Choroid plexus epithelial cell (primary cell): ENCODE measurements around the gene TIAM2.
"Not testable (repeated sequence)": the region's sequence is repeated elsewhere in the genome, so short reads cannot be mapped to it uniquely, and the experiment has no call there.

Source experiments
- DNase-seq: peaks from one replicate; pipeline ENCODE4 v3.0.0-alpha.2; 2010; ENCODE audit warnings: low read depth
- H3K4me3 ChIP-seq: 2 replicates; pipeline ENCODE4 v1.5.1; 2011; ENCODE audit warnings: low read depth, mild to moderate bottlenecking, control low read depth, low read length, moderate library complexity
- TF ChIP-seq, protein P1 (sequence below): conservative IDR thresholded peaks from 2 replicates; pipeline ENCODE4 v1.5.1; 2011; ENCODE audit warnings: low read depth, mild to moderate bottlenecking, control low read depth, inconsistent platforms, low read length, moderate library complexity

TIAM2 gene

DNA sequence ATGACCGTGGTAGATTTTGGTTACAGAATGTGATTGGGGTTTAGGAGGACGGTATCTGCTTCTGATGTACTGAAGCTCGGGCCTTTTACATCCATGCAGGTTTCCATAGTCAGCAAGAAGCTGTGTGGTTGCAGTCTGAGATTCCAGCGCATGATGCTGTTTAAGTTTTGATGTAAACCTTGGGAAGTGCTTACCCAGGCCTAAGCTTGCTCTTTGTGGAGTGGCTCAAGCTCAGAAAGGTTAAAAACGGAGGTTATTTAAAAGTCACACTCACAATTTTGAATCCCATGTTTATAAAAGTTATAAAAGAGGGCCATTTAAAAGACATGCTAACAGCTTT is 121.4 kb downstream of the TIAM2 start:
- no peak overlapping the region for H3K4me3 ChIP-seq
- TF ChIP-seq, protein P1, sequence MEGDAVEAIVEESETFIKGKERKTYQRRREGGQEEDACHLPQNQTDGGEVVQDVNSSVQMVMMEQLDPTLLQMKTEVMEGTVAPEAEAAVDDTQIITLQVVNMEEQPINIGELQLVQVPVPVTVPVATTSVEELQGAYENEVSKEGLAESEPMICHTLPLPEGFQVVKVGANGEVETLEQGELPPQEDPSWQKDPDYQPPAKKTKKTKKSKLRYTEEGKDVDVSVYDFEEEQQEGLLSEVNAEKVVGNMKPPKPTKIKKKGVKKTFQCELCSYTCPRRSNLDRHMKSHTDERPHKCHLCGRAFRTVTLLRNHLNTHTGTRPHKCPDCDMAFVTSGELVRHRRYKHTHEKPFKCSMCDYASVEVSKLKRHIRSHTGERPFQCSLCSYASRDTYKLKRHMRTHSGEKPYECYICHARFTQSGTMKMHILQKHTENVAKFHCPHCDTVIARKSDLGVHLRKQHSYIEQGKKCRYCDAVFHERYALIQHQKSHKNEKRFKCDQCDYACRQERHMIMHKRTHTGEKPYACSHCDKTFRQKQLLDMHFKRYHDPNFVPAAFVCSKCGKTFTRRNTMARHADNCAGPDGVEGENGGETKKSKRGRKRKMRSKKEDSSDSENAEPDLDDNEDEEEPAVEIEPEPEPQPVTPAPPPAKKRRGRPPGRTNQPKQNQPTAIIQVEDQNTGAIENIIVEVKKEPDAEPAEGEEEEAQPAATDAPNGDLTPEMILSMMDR = no peak
- no peak for DNase-seq

DNA sequence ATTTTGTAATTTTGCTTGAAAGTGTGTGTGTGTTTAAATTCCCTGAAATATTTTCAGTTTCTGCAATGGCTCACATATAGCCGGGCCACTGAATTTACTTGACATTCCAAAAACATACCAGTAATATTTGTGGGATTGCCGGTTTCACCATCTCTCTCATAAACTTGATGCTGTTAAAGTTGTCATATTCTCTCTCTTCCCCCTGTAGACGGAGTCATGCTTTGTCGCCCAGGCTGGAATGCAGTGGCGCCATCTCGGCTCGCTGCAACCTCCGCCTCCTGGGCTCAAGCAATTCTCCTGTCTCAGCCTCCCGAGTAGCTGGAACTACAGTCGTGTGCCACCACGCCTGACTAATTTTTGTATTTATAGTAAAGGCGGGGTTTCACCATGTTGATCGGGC is 122.1 kb downstream of the TIAM2 start:
- H3K4me3 ChIP-seq = no peak overlapping the region
- TF ChIP-seq, protein P1 = peak; percentile 9
- peak; percentile 91 for DNase-seq

DNA sequence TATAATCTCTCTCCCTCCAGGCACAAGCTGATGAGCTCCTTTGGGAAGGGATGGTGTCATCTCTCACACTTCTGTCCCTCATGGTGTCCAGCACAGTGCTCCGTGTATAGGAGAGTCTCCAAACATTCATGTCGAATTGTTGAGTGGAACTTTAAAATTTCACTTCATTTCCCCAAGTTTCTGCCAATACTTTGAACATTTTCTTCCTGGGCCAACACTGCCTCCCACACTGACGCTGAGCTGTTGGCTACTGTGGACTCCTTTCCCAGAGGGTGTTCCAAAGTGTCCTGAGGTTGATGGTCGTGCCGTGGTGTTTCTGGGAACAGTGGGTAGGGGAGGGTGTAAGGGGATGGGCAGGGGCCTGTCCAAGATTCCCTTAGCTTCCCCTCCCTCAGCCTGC is 122.7 kb downstream of the TIAM2 start:
- no peak for DNase-seq
- H3K4me3 ChIP-seq = no peak overlapping the region
- TF ChIP-seq, protein P1 = no peak

DNA sequence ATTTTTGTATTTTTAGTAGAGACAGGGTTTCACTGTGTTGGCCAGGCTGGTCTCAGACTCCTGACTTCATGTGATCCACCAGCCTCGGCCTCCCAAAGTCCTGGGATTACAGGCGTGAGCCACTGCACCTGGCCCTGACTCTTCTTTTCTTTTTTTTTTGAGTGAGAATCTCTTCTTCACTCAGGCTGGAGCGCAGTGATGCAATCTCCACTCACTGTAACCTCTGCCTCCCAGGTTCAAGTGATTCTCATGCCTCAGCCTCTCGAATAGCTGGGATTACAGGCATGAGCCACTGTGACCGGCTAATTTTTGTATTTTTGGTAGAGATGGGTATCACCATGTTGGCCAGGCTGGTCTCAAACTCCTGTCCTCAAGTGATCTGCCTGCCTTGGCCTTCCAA is 124.1 kb downstream of the TIAM2 start:
- DNase-seq, H3K4me3 ChIP-seq: not testable (repeated sequence)

DNA sequence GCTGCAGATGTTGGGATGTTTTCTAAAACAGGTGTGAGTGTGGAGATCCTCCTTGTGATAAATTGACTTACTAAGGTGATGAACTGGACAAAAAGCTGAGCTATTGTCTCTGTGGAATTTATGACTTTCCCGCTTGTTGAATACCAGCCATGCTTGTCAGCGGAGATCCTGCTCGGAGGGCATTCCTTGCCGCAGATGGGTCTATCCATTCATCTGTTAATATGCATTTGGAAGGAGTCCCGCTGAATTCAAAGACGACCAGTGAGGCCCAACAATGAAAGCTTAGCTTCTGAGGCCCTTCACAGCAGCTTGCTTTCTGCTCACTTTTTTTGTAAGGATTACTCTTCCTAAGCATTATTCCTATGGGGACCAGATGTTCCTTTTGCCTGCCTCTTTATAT is 124.9 kb downstream of the TIAM2 start:
- DNase-seq = no peak
- H3K4me3 ChIP-seq = no peak overlapping the region
- TF ChIP-seq, protein P1 = no peak

DNA sequence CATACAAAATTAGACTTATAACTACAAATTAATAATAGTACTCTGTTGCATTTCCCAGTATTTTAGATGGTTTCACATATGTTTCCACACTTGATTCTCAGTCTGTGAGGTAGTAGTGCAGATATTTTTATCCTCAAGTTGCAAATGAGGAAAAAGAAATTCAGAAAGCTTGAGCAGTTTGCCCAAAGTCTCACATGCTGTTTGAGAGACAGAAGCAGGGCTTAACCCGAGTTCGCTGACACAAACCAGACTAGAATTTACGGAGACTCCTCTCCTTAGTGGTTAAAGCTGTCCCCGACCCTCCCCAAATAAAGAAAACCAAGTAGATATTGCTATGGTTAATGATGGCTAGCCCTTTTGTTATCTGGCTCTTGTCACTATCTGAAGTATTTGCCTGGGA is 126.2 kb downstream of the TIAM2 start:
- no peak for DNase-seq
- TF ChIP-seq, protein P1 = no peak
- H3K4me3 ChIP-seq = no peak overlapping the region

DNA sequence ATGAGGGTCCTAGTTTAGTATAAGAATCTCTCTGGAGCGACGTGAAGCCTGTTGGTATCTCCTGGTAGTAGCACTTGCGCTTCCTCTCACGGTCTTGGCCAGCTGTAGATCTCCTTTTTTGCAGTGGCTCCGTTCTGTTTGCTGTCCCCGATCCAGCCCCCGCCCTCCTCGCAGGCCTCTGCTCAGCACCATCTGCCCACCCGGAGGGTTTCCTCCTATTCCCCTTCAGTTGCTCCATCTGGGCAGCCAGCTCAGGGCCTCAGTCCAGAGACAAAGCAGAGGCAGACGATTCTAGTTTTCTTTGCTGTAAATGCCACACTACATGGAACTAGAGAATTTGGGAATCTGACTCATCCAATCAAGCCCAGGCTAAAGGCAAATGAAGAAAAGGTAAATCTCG is 126.6 kb downstream of the TIAM2 start:
- TF ChIP-seq, protein P1 = no peak
- DNase-seq = no peak
- H3K4me3 ChIP-seq = no peak overlapping the region
